ENCODE results near the gene ZNF184.
"Not testable (repeated sequence)": the region's sequence is repeated elsewhere in the genome, so short reads cannot be mapped to it uniquely, and the experiment has no call there.

The ZNF184 gene

DNA sequence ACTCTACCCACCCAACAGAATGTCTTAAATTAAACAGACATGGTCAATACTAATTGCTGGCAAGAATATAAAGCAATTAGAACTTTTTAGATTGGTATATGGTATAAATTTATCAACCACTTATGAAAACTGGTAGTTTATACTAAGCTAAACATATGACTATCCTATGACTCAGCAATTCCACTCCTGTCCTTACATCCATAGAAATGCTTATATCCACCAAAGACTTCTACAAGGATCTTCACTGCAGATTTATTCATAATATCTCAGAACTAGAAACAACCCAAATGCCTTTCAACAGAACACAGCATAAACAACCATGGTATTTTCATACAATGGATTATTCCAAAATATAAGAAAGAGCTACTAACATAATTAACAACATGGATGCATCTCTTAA lies 4.6 kb downstream of the ZNF184 start:
- ATAC-seq: no peak
- H3K4me3 Mint-ChIP-seq: no peak overlapping the region
- no peak overlapping the region for H3K27ac Mint-ChIP-seq
- peaks cover 6% of the 10 kb centered on the region for H3K9me3 Mint-ChIP-seq
- peaks cover 58% of the 10 kb centered on the region for H3K36me3 Mint-ChIP-seq
- no peaks in the 10 kb centered on the region for H3K27me3 Mint-ChIP-seq
- peaks cover 49% of the 10 kb centered on the region for H3K4me1 Mint-ChIP-seq

DNA sequence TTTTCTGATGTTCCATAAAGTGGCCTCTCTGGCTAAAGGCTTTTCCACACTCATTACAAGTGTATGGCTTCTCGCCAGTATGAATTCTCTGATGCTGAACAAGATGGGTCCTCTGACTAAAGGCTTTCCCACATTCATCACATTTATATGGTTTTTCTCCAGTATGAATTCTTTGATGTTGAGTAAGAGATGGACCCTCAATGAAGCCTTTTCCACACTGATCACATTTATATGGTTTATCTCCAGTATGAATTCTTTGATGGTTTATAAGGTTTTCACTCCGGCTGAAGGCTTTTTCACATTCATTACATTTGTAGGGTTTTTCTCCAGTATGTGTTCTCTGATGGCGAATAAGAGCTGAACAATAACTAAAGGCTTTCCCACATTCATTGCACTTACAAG lies 20.4 kb downstream of the ZNF184 start:
- Mint-ChIP-seq H3K9me3 (peaks cover 42% of the 10 kb centered on the region), H3K27ac (no peak overlapping the region), H3K27me3 (no peaks in the 10 kb centered on the region), H3K4me1 (no peaks in the 10 kb centered on the region), H3K36me3 (peaks cover 94% of the 10 kb centered on the region), H3K4me3 (no peak overlapping the region)
- no peak for ATAC-seq

DNA sequence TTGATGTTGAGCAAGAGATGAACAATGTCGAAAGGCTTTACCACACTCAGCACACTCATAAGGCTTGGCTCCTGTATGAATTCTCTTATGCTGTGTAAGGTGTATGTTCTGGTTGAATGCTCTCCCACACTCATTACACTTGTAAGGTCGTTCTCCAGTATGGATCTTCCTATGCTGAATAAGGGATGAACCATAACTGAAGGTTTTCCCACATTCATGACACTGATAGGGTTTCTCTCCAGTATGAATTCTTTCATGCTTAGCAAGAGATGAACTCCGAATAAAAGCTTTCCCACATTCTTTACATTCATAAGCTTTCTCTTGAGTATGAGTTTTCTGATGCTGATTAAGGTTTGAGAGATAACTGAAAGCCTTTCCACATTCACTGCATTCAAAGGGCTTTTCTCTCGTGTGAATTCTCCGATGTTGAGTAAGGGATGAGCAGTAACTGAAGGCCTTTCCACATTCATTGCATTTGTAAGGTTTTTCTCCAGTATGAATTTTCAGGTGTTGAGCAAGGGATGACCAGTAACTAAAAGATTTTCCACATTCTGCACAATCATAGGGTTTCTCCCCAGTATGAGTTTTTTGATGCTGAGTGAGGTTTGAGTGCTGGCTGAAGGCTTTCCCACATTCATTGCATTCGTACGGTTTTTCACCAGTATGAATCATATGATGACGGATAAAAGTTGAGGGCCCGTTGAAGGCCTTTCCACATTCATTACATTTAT lies 21.1 kb downstream of the ZNF184 start:
- Mint-ChIP-seq H3K27me3 (no peaks in the 10 kb centered on the region), H3K4me1 (no peaks in the 10 kb centered on the region), H3K36me3 (peaks cover 87% of the 10 kb centered on the region), H3K27ac (no peak overlapping the region), H3K9me3 (peaks cover 42% of the 10 kb centered on the region), H3K4me3 (no peak overlapping the region)
- no peak for ATAC-seq

DNA sequence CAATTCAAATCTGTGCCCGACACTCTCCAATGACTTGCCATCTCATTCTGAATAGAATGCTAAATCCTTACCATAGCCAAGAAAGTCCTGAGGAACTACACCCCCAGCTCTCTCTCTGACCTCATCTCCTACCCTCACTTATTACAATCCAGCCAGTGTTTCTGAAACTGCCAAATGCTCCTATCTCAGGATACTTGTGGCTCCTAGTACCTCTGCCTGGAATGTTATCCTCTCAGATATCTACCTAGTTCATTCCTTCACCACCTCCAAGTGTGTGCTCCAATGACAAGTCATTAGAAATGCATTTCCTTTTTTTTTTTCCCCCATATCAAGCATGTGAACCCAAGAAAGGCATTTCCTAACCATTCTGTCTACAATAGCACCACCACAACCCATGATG lies 24.4 kb downstream of the ZNF184 start:
- H3K4me1 Mint-ChIP-seq: no peaks in the 10 kb centered on the region
- H3K27ac Mint-ChIP-seq: no peak overlapping the region
- ATAC-seq: no peak
- no peaks in the 10 kb centered on the region for H3K27me3 Mint-ChIP-seq
- H3K4me3 Mint-ChIP-seq: no peak overlapping the region
- peaks cover 23% of the 10 kb centered on the region for H3K9me3 Mint-ChIP-seq
- H3K36me3 Mint-ChIP-seq: peaks cover 64% of the 10 kb centered on the region

DNA sequence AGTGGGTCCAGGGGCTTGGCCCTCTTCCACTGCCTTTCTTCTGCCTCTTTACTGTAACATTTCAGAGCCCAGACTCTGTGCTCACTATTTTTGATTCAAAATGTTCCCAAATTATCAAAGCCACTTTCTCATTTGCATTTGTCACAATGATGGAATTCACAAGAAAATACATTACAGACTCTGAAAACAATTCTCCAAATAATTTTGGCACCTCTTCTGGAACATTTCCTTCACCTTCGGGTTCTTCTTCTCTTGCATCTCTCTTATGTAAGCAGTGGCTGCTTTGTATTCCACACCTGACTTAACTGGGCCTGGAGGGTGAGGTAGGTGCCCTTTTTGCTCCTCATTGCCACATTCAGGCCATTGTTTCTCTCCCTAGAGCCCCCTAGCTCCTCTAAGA lies 30.0 kb downstream of the ZNF184 start:
- H3K27me3 Mint-ChIP-seq: no peaks in the 10 kb centered on the region

DNA sequence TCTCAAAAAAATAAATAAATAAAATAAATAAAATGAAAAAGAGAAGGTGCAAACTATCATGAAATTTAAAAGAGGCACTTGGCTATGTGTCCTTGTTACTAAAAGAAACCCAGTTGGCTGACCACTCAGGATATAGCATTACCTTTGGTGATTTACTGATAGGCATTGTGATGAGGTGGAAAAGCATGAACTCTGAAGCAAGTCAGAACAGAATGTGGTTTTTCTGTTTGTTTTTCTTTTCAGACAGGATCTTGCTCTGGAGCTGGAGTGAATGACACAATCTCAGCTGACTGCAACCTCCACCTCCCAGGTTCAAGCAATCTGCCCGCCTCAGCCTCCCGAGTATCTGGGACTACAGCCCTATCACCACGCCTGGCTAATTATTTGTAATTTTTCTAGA lies 31.9 kb downstream of the ZNF184 start:
- peaks cover 7% of the 10 kb centered on the region for H3K9me3 Mint-ChIP-seq
- no peaks in the 10 kb centered on the region for H3K27me3 Mint-ChIP-seq
- no peak overlapping the region for H3K4me3 Mint-ChIP-seq
- H3K27ac Mint-ChIP-seq: no peak overlapping the region
- no peak for ATAC-seq
- H3K4me1 Mint-ChIP-seq: no peaks in the 10 kb centered on the region
- peaks cover 20% of the 10 kb centered on the region for H3K36me3 Mint-ChIP-seq

More for the DNA sequence above, 30.0 kb downstream of the ZNF184 start:
- no peak for ATAC-seq
- peaks cover 23% of the 10 kb centered on the region for H3K36me3 Mint-ChIP-seq
- no peaks in the 10 kb centered on the region for H3K4me1 Mint-ChIP-seq
- H3K4me3 Mint-ChIP-seq: no peak overlapping the region
- H3K27ac Mint-ChIP-seq: no peak overlapping the region
- peaks cover 7% of the 10 kb centered on the region for H3K9me3 Mint-ChIP-seq

DNA sequence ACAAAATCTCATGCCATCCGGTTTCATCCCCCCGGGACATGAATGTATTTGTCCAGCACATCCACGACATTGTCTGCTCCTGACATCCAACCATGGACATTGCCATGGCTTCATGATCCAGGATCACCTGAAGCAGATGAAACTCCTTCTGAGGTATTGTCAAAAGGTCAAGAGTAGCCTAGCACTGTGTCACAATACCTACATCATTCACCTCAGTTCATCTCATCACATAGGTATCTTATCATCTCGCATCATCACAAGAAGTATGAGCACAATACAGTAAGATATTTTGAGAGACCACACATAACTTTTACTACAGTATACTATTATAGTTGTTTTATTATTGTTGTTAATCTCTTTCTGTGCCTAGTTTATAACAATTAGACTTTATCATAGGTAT lies 33.5 kb downstream of the ZNF184 start:
- no peak for ATAC-seq
- Mint-ChIP-seq H3K4me3 (no peak overlapping the region), H3K9me3 (peaks cover 12% of the 10 kb centered on the region), H3K4me1 (no peaks in the 10 kb centered on the region), H3K27me3 (no peaks in the 10 kb centered on the region), H3K36me3 (peaks cover 11% of the 10 kb centered on the region), H3K27ac (no peak overlapping the region)

DNA sequence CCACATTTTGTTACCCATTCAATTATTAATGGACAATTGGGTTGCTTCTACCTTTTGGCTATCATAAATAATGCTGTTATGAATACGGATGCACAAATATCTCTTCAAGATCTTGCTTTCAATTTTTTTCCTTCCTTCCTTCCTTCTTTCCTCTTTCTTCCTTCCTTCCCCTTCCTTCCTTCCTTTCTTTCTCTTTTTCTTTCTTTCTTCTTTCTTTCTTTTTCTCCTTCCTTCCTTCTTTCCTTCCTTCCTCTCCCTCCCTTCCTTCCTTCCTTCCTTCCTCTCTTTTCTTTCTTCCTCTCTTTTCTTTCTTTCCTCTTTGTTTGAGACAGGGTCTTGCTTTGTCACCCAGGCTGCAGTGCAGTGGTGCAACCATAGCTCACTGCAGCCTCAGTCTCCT lies 39.2 kb downstream of the ZNF184 start:
- H3K27ac Mint-ChIP-seq: no peak overlapping the region
- no peaks in the 10 kb centered on the region for H3K36me3 Mint-ChIP-seq
- peaks cover 11% of the 10 kb centered on the region for H3K27me3 Mint-ChIP-seq
- peaks cover 20% of the 10 kb centered on the region for H3K9me3 Mint-ChIP-seq
- no peaks in the 10 kb centered on the region for H3K4me1 Mint-ChIP-seq
- ATAC-seq: no peak
- H3K4me3 Mint-ChIP-seq: no peak overlapping the region

DNA sequence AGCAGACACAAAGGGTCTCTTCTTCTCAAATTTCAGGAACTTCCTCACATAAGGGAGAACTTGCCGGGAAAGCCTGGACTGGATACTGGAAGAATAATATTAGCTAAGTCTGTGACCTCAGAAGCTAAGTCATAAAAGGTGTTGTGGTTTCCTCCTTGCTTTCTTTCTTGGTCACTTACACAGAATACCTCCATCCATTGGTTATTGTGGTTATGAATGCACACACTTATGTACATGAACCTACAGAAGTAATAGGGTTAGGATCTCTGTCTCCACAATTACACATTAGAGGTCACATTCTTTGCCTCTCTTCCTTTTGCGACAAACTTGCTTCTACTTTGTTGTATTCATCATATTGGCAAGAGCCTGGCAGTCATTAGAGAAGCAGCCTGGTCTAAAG lies 43.9 kb downstream of the ZNF184 start:
- no peak for ATAC-seq
- Mint-ChIP-seq H3K4me1 (no peaks in the 10 kb centered on the region), H3K27ac (no peak overlapping the region), H3K4me3 (no peak overlapping the region), H3K36me3 (no peaks in the 10 kb centered on the region), H3K27me3 (peaks cover 8% of the 10 kb centered on the region), H3K9me3 (peaks cover 10% of the 10 kb centered on the region)

DNA sequence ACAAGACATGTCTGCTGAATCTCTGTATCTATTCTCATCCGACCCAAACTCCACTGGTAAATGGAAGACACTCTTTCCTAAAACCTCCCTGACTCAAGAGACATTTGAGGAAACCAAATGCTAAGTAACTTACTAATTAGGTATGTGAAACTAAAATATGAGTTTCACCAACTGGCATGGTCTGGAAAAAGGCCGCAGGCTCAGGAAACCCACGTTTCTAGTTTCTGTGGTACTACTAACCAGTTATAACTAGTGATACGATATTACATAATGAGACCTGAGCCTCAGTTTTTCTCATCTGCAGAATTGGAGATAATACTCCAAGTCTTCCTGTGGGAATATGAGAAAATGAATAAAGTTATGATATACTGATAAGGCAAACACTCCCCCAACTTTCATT lies 44.4 kb downstream of the ZNF184 start:
- ATAC-seq: no peak
- Mint-ChIP-seq H3K9me3 (peaks cover 5% of the 10 kb centered on the region), H3K36me3 (no peaks in the 10 kb centered on the region), H3K4me3 (no peak overlapping the region), H3K27ac (no peak overlapping the region), H3K4me1 (no peaks in the 10 kb centered on the region), H3K27me3 (peaks cover 3% of the 10 kb centered on the region)

DNA sequence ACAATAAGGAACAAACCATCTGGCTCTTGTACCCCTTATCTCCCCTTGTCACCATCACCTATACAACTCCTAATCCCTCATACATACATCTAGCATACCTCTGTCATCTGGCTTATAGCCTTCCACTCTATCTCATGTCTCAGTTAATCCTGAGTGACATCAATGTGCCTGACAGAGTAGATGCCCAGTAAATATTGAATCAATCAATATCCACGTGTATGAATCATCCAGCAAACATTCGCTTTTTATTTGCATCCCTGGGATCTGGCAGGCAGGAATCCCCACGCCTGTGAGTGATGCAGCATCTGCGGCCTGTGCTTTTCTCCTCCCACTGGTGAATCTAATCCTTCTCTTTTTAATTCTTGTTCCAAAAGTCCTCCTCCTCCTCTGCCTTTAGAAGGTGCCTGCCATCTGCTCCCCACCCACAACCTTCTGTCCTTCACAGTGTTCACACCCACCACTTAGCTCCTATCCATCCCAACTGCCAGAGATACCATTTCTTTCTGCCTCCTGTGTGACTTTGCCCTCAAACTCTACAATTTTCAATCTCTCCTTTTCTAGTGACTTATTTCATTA lies 46.8 kb downstream of the ZNF184 start:
- H3K9me3 Mint-ChIP-seq: peaks cover 2% of the 10 kb centered on the region
- no peak for ATAC-seq
- H3K27ac Mint-ChIP-seq: no peak overlapping the region
- no peak overlapping the region for H3K4me3 Mint-ChIP-seq
- no peaks in the 10 kb centered on the region for H3K36me3 Mint-ChIP-seq
- no peaks in the 10 kb centered on the region for H3K4me1 Mint-ChIP-seq
- peaks cover 9% of the 10 kb centered on the region for H3K27me3 Mint-ChIP-seq

DNA sequence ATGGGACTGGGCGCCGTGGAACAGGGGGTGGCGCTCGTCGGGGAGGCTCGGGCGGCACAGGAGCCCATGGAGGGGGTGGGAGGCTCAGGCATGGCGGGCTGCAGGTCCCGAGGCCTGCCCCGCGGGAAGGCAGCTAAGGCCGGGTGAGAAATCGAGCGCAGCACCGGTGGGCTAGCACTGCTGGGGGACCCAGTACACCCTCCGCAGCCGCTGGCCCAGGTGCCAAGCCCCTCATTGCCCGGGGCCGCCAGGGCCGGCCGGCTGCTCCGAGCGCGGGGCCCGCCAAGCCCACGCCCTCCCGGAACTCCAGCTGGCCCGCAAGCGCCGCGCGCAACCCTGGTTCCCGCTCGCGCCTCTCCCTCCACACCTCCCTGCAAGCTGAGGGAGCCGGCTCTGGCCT lies 48.1 kb downstream of the ZNF184 start:
- H3K9me3 Mint-ChIP-seq, ATAC-seq, H3K4me1 Mint-ChIP-seq, H3K27ac Mint-ChIP-seq, H3K36me3 Mint-ChIP-seq, H3K4me3 Mint-ChIP-seq: not testable (repeated sequence)
- H3K27me3 Mint-ChIP-seq: peaks cover 14% of the 10 kb centered on the region

DNA sequence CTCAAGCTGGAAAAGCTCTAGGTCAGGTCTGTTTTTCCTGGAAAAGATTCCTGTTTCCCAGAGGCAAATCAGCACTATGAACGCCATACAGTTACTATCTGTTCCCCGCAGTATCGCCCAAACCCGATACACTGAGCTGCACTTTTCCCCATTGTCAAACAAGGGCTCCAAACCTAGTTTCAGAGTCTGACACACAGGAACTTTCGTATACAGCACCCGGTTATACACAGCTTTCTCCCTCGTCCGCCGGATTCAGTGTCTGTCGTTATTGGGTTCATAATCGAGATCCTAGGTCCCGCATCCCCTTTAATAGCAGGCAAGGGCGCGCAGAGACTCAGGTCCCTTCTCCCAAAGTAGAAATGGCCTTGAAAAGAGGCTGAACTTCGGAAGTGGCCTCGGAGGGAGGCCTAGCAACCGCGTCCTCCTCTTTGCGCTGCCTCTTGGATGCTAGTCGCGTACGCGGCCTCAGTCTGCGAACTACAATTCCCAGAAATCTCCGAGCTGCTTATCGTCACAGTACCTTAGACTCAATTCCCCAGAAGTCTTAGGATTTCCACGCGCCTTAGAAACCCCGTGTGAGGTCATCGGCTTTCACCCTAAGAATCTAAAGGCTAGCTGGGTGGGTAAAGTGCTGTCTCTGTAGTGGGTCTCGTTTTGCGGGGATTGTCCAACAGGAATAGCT lies 50.1 kb downstream of the ZNF184 start:
- Mint-ChIP-seq H3K27ac (no peak overlapping the region), H3K36me3 (no peaks in the 10 kb centered on the region), H3K4me1 (no peaks in the 10 kb centered on the region), H3K9me3 (no peaks in the 10 kb centered on the region), H3K27me3 (peaks cover 19% of the 10 kb centered on the region), H3K4me3 (no peak overlapping the region)
- no peak for ATAC-seq

DNA sequence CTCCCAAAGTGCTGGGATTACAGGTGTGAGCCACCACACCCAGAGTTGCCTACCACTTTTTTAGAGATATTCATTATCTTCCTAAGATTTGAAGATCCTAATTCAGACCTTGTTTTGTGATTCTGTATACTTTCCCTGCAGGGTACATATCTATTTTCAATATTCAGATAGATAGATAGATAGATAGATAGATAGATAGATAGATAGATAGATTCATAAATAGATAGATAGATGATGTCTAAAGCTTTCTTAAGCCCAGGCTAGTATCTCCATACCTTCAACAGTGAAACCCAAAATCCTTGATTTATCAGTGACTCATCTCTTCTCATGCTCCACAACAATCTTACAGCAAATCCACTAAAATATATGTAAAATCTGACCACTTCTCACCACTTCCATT lies 53.5 kb downstream of the ZNF184 start:
- H3K27me3 Mint-ChIP-seq: peaks cover 28% of the 10 kb centered on the region
- no peaks in the 10 kb centered on the region for H3K36me3 Mint-ChIP-seq
- H3K4me3 Mint-ChIP-seq: no peak overlapping the region

DNA sequence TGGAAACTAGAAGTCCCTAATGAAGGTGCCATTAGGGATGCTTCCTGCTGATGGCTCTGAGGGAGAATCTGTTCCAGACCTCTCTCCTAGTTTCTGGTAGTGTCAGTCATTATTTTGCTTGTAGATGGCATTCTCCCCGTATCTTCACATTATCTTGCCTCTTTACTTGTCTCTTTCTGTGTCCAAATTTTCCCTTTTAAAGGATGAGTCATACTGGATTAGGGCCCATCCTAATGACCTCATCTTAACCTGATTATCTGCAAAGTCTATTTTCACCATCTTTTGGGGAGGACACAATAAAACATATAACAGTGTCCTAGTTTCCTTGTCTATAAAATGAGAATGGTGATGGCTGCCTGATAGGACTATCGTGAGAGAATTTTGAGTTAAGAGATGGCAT lies 57.0 kb downstream of the ZNF184 start:
- Mint-ChIP-seq H3K4me3 (no peak overlapping the region), H3K27me3 (peaks cover 18% of the 10 kb centered on the region), H3K27ac (no peak overlapping the region), H3K4me1 (no peaks in the 10 kb centered on the region), H3K36me3 (peaks cover under 1% of the 10 kb centered on the region), H3K9me3 (no peaks in the 10 kb centered on the region)
- no peak for ATAC-seq

More for the DNA sequence above, 53.5 kb downstream of the ZNF184 start:
- Mint-ChIP-seq H3K27ac (no peak overlapping the region), H3K9me3 (no peaks in the 10 kb centered on the region), H3K4me1 (no peaks in the 10 kb centered on the region)
- no peak for ATAC-seq

DNA sequence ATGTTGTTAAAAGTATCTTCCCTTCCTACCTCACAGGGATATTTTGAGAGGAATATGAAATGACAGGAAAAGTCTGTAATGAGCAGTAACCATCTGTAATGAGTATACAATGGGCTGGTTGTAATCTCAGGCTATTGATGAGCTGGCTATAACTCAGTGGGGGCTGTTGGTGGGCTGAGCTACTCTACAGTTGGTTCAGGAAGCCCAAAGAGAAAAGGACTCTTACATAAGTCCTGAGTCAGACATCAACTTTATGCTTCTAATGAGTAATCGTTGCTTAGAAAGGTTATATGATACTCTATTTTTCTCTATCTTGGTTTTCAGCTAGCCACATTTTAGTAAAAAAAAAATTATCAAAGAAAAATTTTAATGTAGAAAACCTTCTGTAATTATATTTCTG lies 57.9 kb downstream of the ZNF184 start:
- Mint-ChIP-seq H3K4me3 (no peak overlapping the region), H3K36me3 (peaks cover 6% of the 10 kb centered on the region), H3K27me3 (peaks cover 15% of the 10 kb centered on the region)

More for the DNA sequence above, 57.9 kb downstream of the ZNF184 start:
- Mint-ChIP-seq H3K4me1 (no peaks in the 10 kb centered on the region), H3K27ac (no peak overlapping the region), H3K9me3 (peaks cover 3% of the 10 kb centered on the region)
- no peak for ATAC-seq
